ENCODE data around the gene S100B.

DNA sequence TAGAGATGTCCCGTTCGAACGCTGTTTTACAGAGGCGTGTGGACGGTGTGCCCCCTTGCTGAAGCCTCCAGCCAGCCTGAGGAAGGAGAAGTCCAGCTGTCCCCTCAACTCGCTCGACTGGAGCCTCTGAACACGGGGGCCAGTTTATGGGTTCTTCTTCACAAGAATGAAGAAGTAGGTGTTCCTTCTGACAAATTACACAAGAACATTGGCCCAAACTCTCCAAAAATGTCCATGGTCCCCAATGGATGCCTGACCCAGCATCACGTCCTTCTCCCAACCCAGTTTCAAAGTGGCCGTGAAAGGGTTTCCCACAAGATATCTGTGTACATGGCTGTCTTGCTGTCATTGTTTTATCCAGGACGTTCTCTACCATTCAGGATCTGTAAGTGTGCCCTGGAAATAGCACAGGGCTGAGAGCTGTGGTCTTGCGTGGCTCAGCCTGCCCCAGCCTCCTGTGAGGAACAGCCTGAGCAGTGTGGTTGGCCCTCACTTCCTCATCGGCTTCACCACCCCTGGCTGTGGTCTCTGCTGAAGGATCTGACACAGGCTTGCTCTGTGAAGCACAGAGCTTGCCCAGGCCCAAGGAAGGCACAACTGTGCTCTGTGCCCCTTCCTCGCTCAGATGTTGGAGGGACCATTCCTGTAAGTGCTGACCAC, 1.0 kb upstream of the S100B start:
- no peak for TF ChIP-seq ZNF274 (IDR thresholded peaks at IDR 0.05; ENCODE audit: low read depth, low read length)
- no peak for TF ChIP-seq YY1 (IDR thresholded peaks at IDR 0.05; ENCODE audit: insufficient read depth, insufficient read length)
- TF ChIP-seq SUZ12 (IDR thresholded peaks at IDR 0.05; ENCODE audit: extremely low read depth, insufficient read depth, insufficient read length) = no peak
